ENCODE results near the gene ROR2. TPM values are rescaled to one million over a fixed set of nuclear protein-coding genes. Genes with fewer than 3 reads are reported as not detected.
"Not testable (repeated sequence)": the region's sequence is repeated elsewhere in the genome, so short reads cannot be mapped to it uniquely, and the experiment has no call there.

The ROR2 gene
- total RNA-seq, 1 donor from 2014 or later: 0.43 TPM

- peak; percentile 38 for ATAC-seq (ENCODE audit: poor library complexity)
- intact Hi-C loops (cut with DNase I): no loop called here
- no peak for DNase-seq
These were observed 16.3 kb downstream of the ROR2 start for GRCh38 chr9:91933556-91934352.

GRCh38 chr9:91930475-91930874, 19.6 kb downstream of the ROR2 start:
- DNase-seq (no peak), ATAC-seq (ENCODE audit: poor library complexity) (no peak)
- intact Hi-C loops (cut with DNase I): no loop called here

- ATAC-seq (ENCODE audit: poor library complexity): no peak
- intact Hi-C loops (cut with DNase I): no loop called here
These were observed 20.7 kb downstream of the ROR2 start for GRCh38 chr9:91929331-91929730.

GRCh38 chr9:91927922-91928510, 22.0 kb downstream of the ROR2 start:
- no peak for DNase-seq
- no peak for ATAC-seq (ENCODE audit: poor library complexity)
- intact Hi-C loops (cut with DNase I): no loop called here

More at GRCh38 chr9:91929331-91929730, 20.7 kb downstream of the ROR2 start:
- no peak for DNase-seq

GRCh38 chr9:91924090-91924489, 25.9 kb downstream of the ROR2 start:
- intact Hi-C loops (cut with DNase I): no loop called here
- DNase-seq (no peak), ATAC-seq (ENCODE audit: poor library complexity) (no peak)

- no peak for ATAC-seq (ENCODE audit: poor library complexity)
- intact Hi-C loops (cut with DNase I): no loop called here
- DNase-seq: no peak
These were observed 26.9 kb downstream of the ROR2 start for GRCh38 chr9:91923145-91923544.

- intact Hi-C loops (cut with DNase I): no loop called here
- no peak for ATAC-seq (ENCODE audit: poor library complexity)
- no peak for DNase-seq
These were observed 28.7 kb downstream of the ROR2 start for GRCh38 chr9:91921371-91921770.

- intact Hi-C loops (cut with DNase I): no loop called here
- DNase-seq (no peak), ATAC-seq (ENCODE audit: poor library complexity) (no peak)
These were observed 29.2 kb downstream of the ROR2 start for GRCh38 chr9:91920630-91921350.

GRCh38 chr9:91919621-91920020, 30.4 kb downstream of the ROR2 start:
- ATAC-seq (ENCODE audit: poor library complexity): no peak
- intact Hi-C loops (cut with DNase I): no loop called here
- DNase-seq: no peak

GRCh38 chr9:91917436-91917835, 32.6 kb downstream of the ROR2 start:
- no peak for DNase-seq
- intact Hi-C loops (cut with DNase I): no loop called here
- ATAC-seq (ENCODE audit: poor library complexity): no peak

GRCh38 chr9:91915524-91916263, 34.3 kb downstream of the ROR2 start:
- intact Hi-C loops (cut with DNase I): no loop called here
- DNase-seq (no peak), ATAC-seq (ENCODE audit: poor library complexity) (no peak)

- intact Hi-C loops (cut with DNase I): no loop called here
- DNase-seq: no peak
- no peak for ATAC-seq (ENCODE audit: poor library complexity)
These were observed 35.1 kb downstream of the ROR2 start for GRCh38 chr9:91914937-91915336.

GRCh38 chr9:91914404-91914803, 35.6 kb downstream of the ROR2 start:
- intact Hi-C loops (cut with DNase I): no loop called here
- no peak for DNase-seq
- no peak for ATAC-seq (ENCODE audit: poor library complexity)

GRCh38 chr9:91913986-91914385, 36.0 kb downstream of the ROR2 start:
- DNase-seq: no peak
- ATAC-seq (ENCODE audit: poor library complexity): no peak
- intact Hi-C loops (cut with DNase I): no loop called here

GRCh38 chr9:91913096-91913495, 36.9 kb downstream of the ROR2 start:
- ATAC-seq (ENCODE audit: poor library complexity) (no peak), DNase-seq (no peak)
- intact Hi-C loops (cut with DNase I): no loop called here

- no peak for DNase-seq
- no peak for ATAC-seq (ENCODE audit: poor library complexity)
- intact Hi-C loops (cut with DNase I): no loop called here
These were observed 38.4 kb downstream of the ROR2 start for GRCh38 chr9:91911657-91912056.

- intact Hi-C loops (cut with DNase I); DNase-seq; ATAC-seq (ENCODE audit: poor library complexity): not testable (repeated sequence)
These were observed 40.8 kb downstream of the ROR2 start for GRCh38 chr9:91909256-91909655.

- intact Hi-C loops (cut with DNase I): no loop called here
- DNase-seq (no peak), ATAC-seq (ENCODE audit: poor library complexity) (no peak)
These were observed 41.3 kb downstream of the ROR2 start for GRCh38 chr9:91908746-91909145.

- intact Hi-C loops (cut with DNase I): no loop called here
- DNase-seq: no peak
- ATAC-seq (ENCODE audit: poor library complexity): no peak
These were observed 41.8 kb downstream of the ROR2 start for GRCh38 chr9:91908293-91908623.

Measured in Right ventricle myocardium superior (tissue), 1 donor.